ENCODE data around the gene AQP5.

The AQP5 gene

GRCh38 chr12:49948866-49949845 lies 12.5 kb upstream of the AQP5 start:
- DNase-seq (ENCODE audit: low spot score) (peak; percentile 44), ATAC-seq (ENCODE audit: low read depth) (no peak)
- Histone ChIP-seq H3K4me3 (ENCODE audit: severe bottlenecking) (no peak overlapping the region), H3K4me1 (ENCODE audit: insufficient read depth, poor library complexity, severe bottlenecking) (no peaks in the 10 kb centered on the region), H3K36me3 (ENCODE audit: low read depth) (no peaks in the 10 kb centered on the region), H3K27ac (ENCODE audit: poor library complexity, severe bottlenecking) (no peak overlapping the region), H3K27me3 (ENCODE audit: insufficient read depth, poor library complexity, severe bottlenecking) (no peaks in the 10 kb centered on the region), H3K9me3 (ENCODE audit: severe bottlenecking) (no peaks in the 10 kb centered on the region)
- TF ChIP-seq, protein P1, sequence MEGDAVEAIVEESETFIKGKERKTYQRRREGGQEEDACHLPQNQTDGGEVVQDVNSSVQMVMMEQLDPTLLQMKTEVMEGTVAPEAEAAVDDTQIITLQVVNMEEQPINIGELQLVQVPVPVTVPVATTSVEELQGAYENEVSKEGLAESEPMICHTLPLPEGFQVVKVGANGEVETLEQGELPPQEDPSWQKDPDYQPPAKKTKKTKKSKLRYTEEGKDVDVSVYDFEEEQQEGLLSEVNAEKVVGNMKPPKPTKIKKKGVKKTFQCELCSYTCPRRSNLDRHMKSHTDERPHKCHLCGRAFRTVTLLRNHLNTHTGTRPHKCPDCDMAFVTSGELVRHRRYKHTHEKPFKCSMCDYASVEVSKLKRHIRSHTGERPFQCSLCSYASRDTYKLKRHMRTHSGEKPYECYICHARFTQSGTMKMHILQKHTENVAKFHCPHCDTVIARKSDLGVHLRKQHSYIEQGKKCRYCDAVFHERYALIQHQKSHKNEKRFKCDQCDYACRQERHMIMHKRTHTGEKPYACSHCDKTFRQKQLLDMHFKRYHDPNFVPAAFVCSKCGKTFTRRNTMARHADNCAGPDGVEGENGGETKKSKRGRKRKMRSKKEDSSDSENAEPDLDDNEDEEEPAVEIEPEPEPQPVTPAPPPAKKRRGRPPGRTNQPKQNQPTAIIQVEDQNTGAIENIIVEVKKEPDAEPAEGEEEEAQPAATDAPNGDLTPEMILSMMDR (IDR thresholded peaks at IDR 0.05; ENCODE audit: poor library complexity, severe bottlenecking): no peak

DNA sequence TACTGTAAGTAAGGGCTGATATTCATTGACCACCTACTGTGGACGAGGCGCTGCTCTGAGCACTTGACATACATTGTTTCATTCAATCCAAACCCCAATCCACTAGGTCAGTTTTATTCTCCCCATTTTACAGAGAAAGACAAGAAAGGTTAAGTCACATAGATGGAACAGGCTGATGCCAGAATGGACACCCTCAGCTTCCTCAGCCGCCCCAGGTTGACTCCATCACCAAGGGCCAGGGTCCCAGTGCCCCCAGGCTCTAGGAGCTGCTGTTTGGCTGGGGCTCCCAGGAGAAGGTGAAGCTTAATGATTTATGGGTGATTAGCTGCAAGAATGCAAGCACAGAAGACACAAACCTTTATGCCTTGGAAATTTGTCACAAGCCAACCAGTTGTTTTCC lies 11.8 kb upstream of the AQP5 start:
- DNase-seq (ENCODE audit: low spot score) (peak; percentile 15), ATAC-seq (ENCODE audit: low read depth) (no peak)
- TF ChIP-seq, protein P1 (IDR thresholded peaks at IDR 0.05; ENCODE audit: poor library complexity, severe bottlenecking): no peak
- no peaks in the 10 kb centered on the region for H3K36me3 ChIP-seq (ENCODE audit: low read depth)
- H3K27ac ChIP-seq (ENCODE audit: poor library complexity, severe bottlenecking): no peak overlapping the region
- no peak overlapping the region for H3K4me3 ChIP-seq (ENCODE audit: severe bottlenecking)
- no peaks in the 10 kb centered on the region for H3K4me1 ChIP-seq (ENCODE audit: insufficient read depth, poor library complexity, severe bottlenecking)
- no peaks in the 10 kb centered on the region for H3K27me3 ChIP-seq (ENCODE audit: insufficient read depth, poor library complexity, severe bottlenecking)
- no peaks in the 10 kb centered on the region for H3K9me3 ChIP-seq (ENCODE audit: severe bottlenecking)

- Histone ChIP-seq H3K4me1 (ENCODE audit: insufficient read depth, poor library complexity, severe bottlenecking) (no peaks in the 10 kb centered on the region), H3K9me3 (ENCODE audit: severe bottlenecking) (no peaks in the 10 kb centered on the region), H3K27me3 (ENCODE audit: insufficient read depth, poor library complexity, severe bottlenecking) (no peaks in the 10 kb centered on the region), H3K4me3 (ENCODE audit: severe bottlenecking) (no peak within 1 kb of the TSS), H3K36me3 (ENCODE audit: low read depth) (no peaks in the 10 kb centered on the region), H3K27ac (ENCODE audit: poor library complexity, severe bottlenecking) (no peak within 1 kb of the TSS)
- ATAC-seq (ENCODE audit: low read depth): no peak
- peak; percentile 31 for DNase-seq (ENCODE audit: low spot score)
- TF ChIP-seq, protein P1 (IDR thresholded peaks at IDR 0.05; ENCODE audit: poor library complexity, severe bottlenecking): no peak
Measured at GRCh38 chr12:49950273-49951251, 11.1 kb upstream of the AQP5 start, which contains the start of gene AQP2. AQP2 (plus strand) TSS chr12:49950737; CDS start chr12:49950831, 94 bp downstream.

- Histone ChIP-seq H3K36me3 (ENCODE audit: low read depth) (no peaks in the 10 kb centered on the region), H3K27ac (ENCODE audit: poor library complexity, severe bottlenecking) (no peak overlapping the region), H3K9me3 (ENCODE audit: severe bottlenecking) (no peaks in the 10 kb centered on the region), H3K4me3 (ENCODE audit: severe bottlenecking) (no peak overlapping the region), H3K4me1 (ENCODE audit: insufficient read depth, poor library complexity, severe bottlenecking) (no peaks in the 10 kb centered on the region), H3K27me3 (ENCODE audit: insufficient read depth, poor library complexity, severe bottlenecking) (no peaks in the 10 kb centered on the region)
- TF ChIP-seq, protein P1 (IDR thresholded peaks at IDR 0.05; ENCODE audit: poor library complexity, severe bottlenecking): no peak
- DNase-seq (ENCODE audit: low spot score) (peak; percentile 31), ATAC-seq (ENCODE audit: low read depth) (no peak)
Measured at GRCh38 chr12:49951411-49952240, 10.0 kb upstream of the AQP5 start.
